HEK293 (cell line): ENCODE measurements around the gene SGPL1.

Source experiments
- CTCF ChIA-PET: fragments of 350-600 bp; formaldehyde crosslinking; extraction: SDS; loops from one replicate; lab custom pipeline; 2021; ENCODE audit warnings: antibody characterized with exemption; lab: Yijun Ruan, JAX
- POLR2A ChIA-PET: fragments of 300-600 bp; formaldehyde crosslinking; extraction: SDS; loops from one replicate; lab custom pipeline; 2020; ENCODE audit warnings: antibody characterized with exemption, inconsistent platforms; lab: Yijun Ruan, JAX
- H3K27ac ChIP-seq: fragments of 200-500 bp; sonication (Bioruptor generic); 2 replicates; pipeline ENCODE4 v1.5.1; 2014; ENCODE audit warnings: low read depth, low read length, control low read depth, inconsistent platforms; ENCODE audit errors: extremely low read depth
- H3K36me3 ChIP-seq, 2 experiments: fragments of 200-500 bp in 1 of 2; sonication (Bioruptor generic) in 1 of 2; 1 replicate in 1 of 2; 2 replicates in 1 of 2; pipeline ENCODE4 v1.5.1; 2014 to 2017; ENCODE audit warnings: inconsistent platforms in 2 of 2, low read length in 2 of 2; ENCODE audit not compliant: control insufficient read depth in 2 of 2, insufficient read depth in 1 of 2
- H3K4me1 ChIP-seq: fragments of 200-500 bp; sonication (Bioruptor generic); 2 replicates; pipeline ENCODE4 v1.5.1; 2014; ENCODE audit warnings: mild to moderate bottlenecking, low read length, inconsistent platforms; ENCODE audit not compliant: control insufficient read depth, insufficient read depth
- H3K4me3 ChIP-seq: 2 replicates; pipeline ENCODE4 v1.5.1; 2011; ENCODE audit warnings: low read depth, mild to moderate bottlenecking, control low read depth, low read length, moderate library complexity
- H3K9me3 ChIP-seq: fragments of 200-500 bp; sonication (Bioruptor generic); 2 replicates; pipeline ENCODE4 v1.5.1; 2014; ENCODE audit warnings: low read depth, low read length, inconsistent platforms; ENCODE audit not compliant: control insufficient read depth, insufficient read depth
- BCL11B ChIP-seq: fragments of 450-650 bp; formaldehyde crosslinking; IDR thresholded peaks from 2 replicates; pipeline ENCODE4 v1.5.1; 2016; ENCODE audit warnings: low read depth, missing biosample characterization, missing genetic modification characterization
- GLIS1 ChIP-seq: fragments of 450-650 bp; formaldehyde crosslinking; IDR thresholded peaks from 2 replicates; pipeline ENCODE4 v1.5.1; 2016; ENCODE audit warnings: missing biosample characterization, missing genetic modification characterization
- ZFHX2 ChIP-seq: fragments of 450-650 bp; formaldehyde crosslinking; conservative IDR thresholded peaks from 2 replicates; pipeline ENCODE4 v1.5.1; 2016; ENCODE audit warnings: missing biosample characterization, missing genetic modification characterization
- ZNF140 ChIP-seq: fragments of 450-650 bp; formaldehyde crosslinking; IDR thresholded peaks from 2 replicates; pipeline ENCODE4 v1.5.1; 2016; ENCODE audit warnings: missing biosample characterization, missing genetic modification characterization
- ZNF184 ChIP-seq: fragments of 450-650 bp; IDR thresholded peaks from 2 replicates; pipeline ENCODE4 v1.5.1; 2018; ENCODE audit warnings: missing biosample characterization, mild to moderate bottlenecking, missing genetic modification characterization
- ZNF211 ChIP-seq: fragments of 450-650 bp; formaldehyde crosslinking; IDR thresholded peaks from 2 replicates; pipeline ENCODE4 v1.5.1; 2016; ENCODE audit warnings: low read depth, missing biosample characterization, missing genetic modification characterization
- ZNF223 ChIP-seq: fragments of 450-650 bp; formaldehyde crosslinking; IDR thresholded peaks from 2 replicates; pipeline ENCODE4 v1.5.1; 2016; ENCODE audit warnings: missing biosample characterization, missing genetic modification characterization
- ZNF23 ChIP-seq: fragments of 450-650 bp; formaldehyde crosslinking; IDR thresholded peaks from 2 replicates; pipeline ENCODE4 v1.5.1; 2016; ENCODE audit warnings: missing biosample characterization, missing genetic modification characterization, borderline replicate concordance
- ZNF302 ChIP-seq: fragments of 450-650 bp; formaldehyde crosslinking; IDR thresholded peaks from 2 replicates; pipeline ENCODE4 v1.5.1; 2016; ENCODE audit warnings: missing biosample characterization, missing genetic modification characterization, low read depth
- ZNF558 ChIP-seq: fragments of 450-650 bp; formaldehyde crosslinking; IDR thresholded peaks from 2 replicates; pipeline ENCODE4 v1.5.1; 2016; ENCODE audit warnings: missing biosample characterization, missing genetic modification characterization
- ZNF600 ChIP-seq: fragments of 450-650 bp; formaldehyde crosslinking; IDR thresholded peaks from 2 replicates; pipeline ENCODE4 v1.5.1; 2016; ENCODE audit warnings: missing biosample characterization, missing genetic modification characterization
- ZNF610 ChIP-seq: fragments of 450-650 bp; formaldehyde crosslinking; IDR thresholded peaks from 2 replicates; pipeline ENCODE4 v1.5.1; 2016; ENCODE audit warnings: missing biosample characterization, missing genetic modification characterization, borderline replicate concordance
- ZNF623 ChIP-seq: fragments of 450-650 bp; formaldehyde crosslinking; IDR thresholded peaks from 2 replicates; pipeline ENCODE4 v1.5.1; 2016; ENCODE audit warnings: missing biosample characterization, missing genetic modification characterization
- ZNF660 ChIP-seq: fragments of 450-650 bp; IDR thresholded peaks from 2 replicates; pipeline ENCODE4 v1.5.1; 2018; ENCODE audit warnings: missing biosample characterization, mild to moderate bottlenecking, missing genetic modification characterization
- ZNF837 ChIP-seq: fragments of 450-650 bp; formaldehyde crosslinking; IDR thresholded peaks from 2 replicates; pipeline ENCODE4 v1.5.1; 2016; ENCODE audit warnings: missing biosample characterization, missing genetic modification characterization
- ZSCAN23 ChIP-seq: fragments of 450-650 bp; formaldehyde crosslinking; IDR thresholded peaks from 2 replicates; pipeline ENCODE4 v1.5.1; 2016; ENCODE audit warnings: missing biosample characterization, missing genetic modification characterization
- TF ChIP-seq, protein P1 (sequence below): fragments of 450-650 bp; formaldehyde crosslinking; IDR thresholded peaks from 2 replicates; pipeline ENCODE4 v1.5.1; 2016; ENCODE audit warnings: missing biosample characterization, missing genetic modification characterization
- TF ChIP-seq, protein P2 (sequence below): fragments of 450-650 bp; formaldehyde crosslinking; conservative IDR thresholded peaks from 2 replicates; pipeline ENCODE4 v1.5.1; 2016; ENCODE audit warnings: low read depth, missing biosample characterization, missing genetic modification characterization
- TF ChIP-seq, protein P3 (sequence below): fragments of 450-650 bp; IDR thresholded peaks from 2 replicates; pipeline ENCODE4 v1.5.1; 2018; ENCODE audit warnings: missing biosample characterization, mild to moderate bottlenecking, missing genetic modification characterization

Gene SGPL1

DNA sequence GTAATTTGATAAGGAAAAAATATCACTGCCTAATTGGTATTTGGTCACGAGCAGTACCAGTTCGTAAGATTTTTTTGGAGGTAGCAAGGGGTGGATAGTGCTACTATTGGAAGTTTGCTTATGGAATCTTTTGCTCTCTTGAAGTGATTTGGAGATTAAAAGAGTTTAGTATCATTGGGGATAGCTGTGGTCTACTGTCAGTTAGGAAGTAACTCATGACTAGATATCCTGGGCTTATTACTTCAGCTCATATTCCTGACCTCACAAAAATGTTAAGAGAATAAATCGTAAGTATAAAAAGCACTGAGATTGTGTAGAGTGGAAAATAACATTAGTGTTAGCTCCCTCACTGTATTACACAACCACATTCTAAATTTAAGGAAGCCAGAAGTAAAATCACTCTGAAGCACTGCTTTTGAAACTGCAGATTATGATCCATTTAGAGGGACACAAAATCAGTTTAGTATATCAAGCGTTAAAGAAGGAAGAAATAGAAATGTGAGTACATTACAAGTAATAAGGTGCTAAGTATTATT, 22.6 kb downstream of the SGPL1 start (continued):
- TF ChIP-seq, protein P1, sequence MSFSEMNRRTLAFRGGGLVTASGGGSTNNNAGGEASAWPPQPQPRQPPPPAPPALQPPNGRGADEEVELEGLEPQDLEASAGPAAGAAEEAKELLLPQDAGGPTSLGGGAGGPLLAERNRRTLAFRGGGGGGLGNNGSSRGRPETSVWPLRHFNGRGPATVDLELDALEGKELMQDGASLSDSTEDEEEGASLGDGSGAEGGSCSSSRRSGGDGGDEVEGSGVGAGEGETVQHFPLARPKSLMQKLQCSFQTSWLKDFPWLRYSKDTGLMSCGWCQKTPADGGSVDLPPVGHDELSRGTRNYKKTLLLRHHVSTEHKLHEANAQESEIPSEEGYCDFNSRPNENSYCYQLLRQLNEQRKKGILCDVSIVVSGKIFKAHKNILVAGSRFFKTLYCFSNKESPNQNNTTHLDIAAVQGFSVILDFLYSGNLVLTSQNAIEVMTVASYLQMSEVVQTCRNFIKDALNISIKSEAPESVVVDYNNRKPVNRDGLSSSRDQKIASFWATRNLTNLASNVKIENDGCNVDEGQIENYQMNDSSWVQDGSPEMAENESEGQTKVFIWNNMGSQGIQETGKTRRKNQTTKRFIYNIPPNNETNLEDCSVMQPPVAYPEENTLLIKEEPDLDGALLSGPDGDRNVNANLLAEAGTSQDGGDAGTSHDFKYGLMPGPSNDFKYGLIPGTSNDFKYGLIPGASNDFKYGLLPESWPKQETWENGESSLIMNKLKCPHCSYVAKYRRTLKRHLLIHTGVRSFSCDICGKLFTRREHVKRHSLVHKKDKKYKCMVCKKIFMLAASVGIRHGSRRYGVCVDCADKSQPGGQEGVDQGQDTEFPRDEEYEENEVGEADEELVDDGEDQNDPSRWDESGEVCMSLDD, result no peak
- TF ChIP-seq ZNF558 (tag by site-specific recombination) (no peak), ZNF223 (tag by site-specific recombination) (no peak), ZSCAN23 (no peak)

DNA sequence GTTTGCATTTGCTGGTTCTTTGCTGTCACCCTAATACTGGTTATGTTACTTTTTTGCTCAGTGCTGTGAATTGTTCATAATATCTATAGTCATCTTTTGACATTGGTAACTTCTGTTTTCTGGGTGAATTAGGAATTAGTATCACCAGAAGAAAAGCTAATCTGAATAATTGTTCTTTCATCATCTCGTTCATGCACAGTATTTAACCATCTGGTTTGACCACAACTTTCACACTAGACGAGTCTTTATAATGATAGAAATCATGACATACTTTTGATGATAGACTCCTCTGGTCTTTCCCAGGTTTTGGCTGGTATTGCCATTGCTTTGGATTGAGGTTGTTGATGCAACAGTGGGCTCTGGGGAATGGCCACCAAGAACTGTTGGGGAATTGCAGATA, 25.1 kb downstream of the SGPL1 start:
- POLR2A ChIA-PET, result no interaction called here

DNA sequence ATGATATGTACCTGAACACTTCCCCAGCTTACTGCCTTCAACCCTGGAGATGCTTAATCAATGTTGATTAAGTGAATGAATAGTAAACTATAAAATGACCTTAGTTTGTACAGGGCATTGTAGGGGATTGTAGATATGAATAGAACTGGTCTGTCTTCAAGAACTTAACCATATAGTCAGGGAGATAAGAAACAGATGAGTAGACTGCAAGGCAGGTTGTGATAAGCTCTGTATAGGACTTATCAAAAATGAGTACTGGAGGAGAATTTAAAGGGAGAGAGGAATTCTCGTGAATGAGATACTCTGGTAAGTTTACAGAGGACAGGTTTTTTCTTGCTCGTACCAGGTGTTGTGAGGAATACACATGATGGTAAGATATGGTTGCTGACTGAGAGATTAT, 27.6 kb downstream of the SGPL1 start:
- no peak overlapping the region for H3K27ac ChIP-seq
- no peaks in the 10 kb centered on the region for H3K9me3 ChIP-seq
- H3K4me3 ChIP-seq, result no peak overlapping the region
- H3K4me1 ChIP-seq, result peaks cover 3% of the 10 kb centered on the region; the same call in 1 of the 2 replicates
- H3K36me3 ChIP-seq, result peaks cover 0 to 22% of the 10 kb centered on the region in 2 experiments; a peak in 2 of 3 replicates
- no peak for TF ChIP-seq BCL11B (tag by site-specific recombination)
- CTCF ChIA-PET, result interaction anchor here (0.6 kb wide), 1 partner anchor 101 kb away, joined by 3 read pairs; no protein-coding TSS in a partner anchor
- POLR2A ChIA-PET, result no interaction called here

More for the DNA sequence above, 25.1 kb downstream of the SGPL1 start:
- Histone ChIP-seq H3K27ac (no peak overlapping the region), H3K36me3 (peaks cover 5 to 28% of the 10 kb centered on the region in 2 experiments; a peak in 2 of 3 replicates), H3K9me3 (no peaks in the 10 kb centered on the region), H3K4me1 (peaks cover 3% of the 10 kb centered on the region; the same call in 1 of the 2 replicates), H3K4me3 (no peak overlapping the region)
- no peak for TF ChIP-seq ZNF660 (tag by site-specific recombination)
- TF ChIP-seq, protein P2, sequence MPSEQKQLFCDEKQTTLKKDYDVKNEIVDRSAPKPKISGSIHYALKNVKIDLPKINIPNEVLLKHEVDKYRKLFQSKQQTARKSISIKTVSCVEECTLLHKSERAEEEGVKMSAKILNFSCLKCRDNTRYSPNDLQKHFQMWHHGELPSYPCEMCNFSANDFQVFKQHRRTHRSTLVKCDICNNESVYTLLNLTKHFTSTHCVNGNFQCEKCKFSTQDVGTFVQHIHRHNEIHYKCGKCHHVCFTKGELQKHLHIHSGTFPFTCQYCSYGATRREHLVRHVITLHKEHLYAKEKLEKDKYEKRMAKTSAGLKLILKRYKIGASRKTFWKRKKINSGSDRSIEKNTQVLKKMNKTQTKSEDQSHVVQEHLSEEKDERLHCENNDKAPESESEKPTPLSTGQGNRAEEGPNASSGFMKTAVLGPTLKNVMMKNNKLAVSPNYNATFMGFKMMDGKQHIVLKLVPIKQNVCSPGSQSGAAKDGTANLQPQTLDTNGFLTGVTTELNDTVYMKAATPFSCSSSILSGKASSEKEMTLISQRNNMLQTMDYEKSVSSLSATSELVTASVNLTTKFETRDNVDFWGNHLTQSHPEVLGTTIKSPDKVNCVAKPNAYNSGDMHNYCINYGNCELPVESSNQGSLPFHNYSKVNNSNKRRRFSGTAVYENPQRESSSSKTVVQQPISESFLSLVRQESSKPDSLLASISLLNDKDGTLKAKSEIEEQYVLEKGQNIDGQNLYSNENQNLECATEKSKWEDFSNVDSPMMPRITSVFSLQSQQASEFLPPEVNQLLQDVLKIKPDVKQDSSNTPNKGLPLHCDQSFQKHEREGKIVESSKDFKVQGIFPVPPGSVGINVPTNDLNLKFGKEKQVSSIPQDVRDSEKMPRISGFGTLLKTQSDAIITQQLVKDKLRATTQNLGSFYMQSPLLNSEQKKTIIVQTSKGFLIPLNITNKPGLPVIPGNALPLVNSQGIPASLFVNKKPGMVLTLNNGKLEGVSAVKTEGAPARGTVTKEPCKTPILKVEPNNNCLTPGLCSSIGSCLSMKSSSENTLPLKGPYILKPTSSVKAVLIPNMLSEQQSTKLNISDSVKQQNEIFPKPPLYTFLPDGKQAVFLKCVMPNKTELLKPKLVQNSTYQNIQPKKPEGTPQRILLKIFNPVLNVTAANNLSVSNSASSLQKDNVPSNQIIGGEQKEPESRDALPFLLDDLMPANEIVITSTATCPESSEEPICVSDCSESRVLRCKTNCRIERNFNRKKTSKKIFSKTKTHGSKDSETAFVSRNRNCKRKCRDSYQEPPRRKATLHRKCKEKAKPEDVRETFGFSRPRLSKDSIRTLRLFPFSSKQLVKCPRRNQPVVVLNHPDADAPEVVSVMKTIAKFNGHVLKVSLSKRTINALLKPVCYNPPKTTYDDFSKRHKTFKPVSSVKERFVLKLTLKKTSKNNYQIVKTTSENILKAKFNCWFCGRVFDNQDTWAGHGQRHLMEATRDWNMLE (tag by site-specific recombination), result no peak
- no peak for TF ChIP-seq ZFHX2 (tag by site-specific recombination)
- TF ChIP-seq, protein P3, sequence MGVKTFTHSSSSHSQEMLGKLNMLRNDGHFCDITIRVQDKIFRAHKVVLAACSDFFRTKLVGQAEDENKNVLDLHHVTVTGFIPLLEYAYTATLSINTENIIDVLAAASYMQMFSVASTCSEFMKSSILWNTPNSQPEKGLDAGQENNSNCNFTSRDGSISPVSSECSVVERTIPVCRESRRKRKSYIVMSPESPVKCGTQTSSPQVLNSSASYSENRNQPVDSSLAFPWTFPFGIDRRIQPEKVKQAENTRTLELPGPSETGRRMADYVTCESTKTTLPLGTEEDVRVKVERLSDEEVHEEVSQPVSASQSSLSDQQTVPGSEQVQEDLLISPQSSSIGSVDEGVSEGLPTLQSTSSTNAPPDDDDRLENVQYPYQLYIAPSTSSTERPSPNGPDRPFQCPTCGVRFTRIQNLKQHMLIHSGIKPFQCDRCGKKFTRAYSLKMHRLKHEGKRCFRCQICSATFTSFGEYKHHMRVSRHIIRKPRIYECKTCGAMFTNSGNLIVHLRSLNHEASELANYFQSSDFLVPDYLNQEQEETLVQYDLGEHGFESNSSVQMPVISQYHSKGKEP (tag by site-specific recombination), result no peak
- TF ChIP-seq ZNF184 (tag by site-specific recombination), result no peak
- TF ChIP-seq ZNF837, result no peak
- TF ChIP-seq ZNF211 (tag by site-specific recombination), result no peak
- no peak for TF ChIP-seq ZNF610 (tag by site-specific recombination)
- no peak for TF ChIP-seq ZNF302 (tag by site-specific recombination)
- no peak for TF ChIP-seq ZNF23 (tag by site-specific recombination)
- TF ChIP-seq GLIS1, result no peak
- TF ChIP-seq ZNF140, result no peak
- no peak for TF ChIP-seq ZNF623 (tag by site-specific recombination)
- TF ChIP-seq ZNF600 (tag by site-specific recombination), result no peak
- CTCF ChIA-PET, result no interaction called here
